HG03025 (cell line): ENCODE results near the gene MAPK8IP2.
"Not testable (repeated sequence)": the region's sequence is repeated elsewhere in the genome, so short reads cannot be mapped to it uniquely, and the experiment has no call there.

Experiments used
- ATAC-seq: cut with Tn5 transposase; IDR thresholded peaks from one replicate; pipeline ENCODE4 v1.9.1; 2021; ENCODE audit warnings: mild to moderate bottlenecking, moderate library complexity; ENCODE audit not compliant: unreplicated experiment, low FRiP score

The MAPK8IP2 gene

GRCh38 chr22:50628543-50629134, 28.0 kb downstream of the MAPK8IP2 start:
- no peak for ATAC-seq

- ATAC-seq: no peak
Measured at GRCh38 chr22:50630376-50630775, 29.8 kb downstream of the MAPK8IP2 start.

- no peak for ATAC-seq
Measured at GRCh38 chr22:50633086-50633485, 32.5 kb downstream of the MAPK8IP2 start.

GRCh38 chr22:50633771-50634170, 33.2 kb downstream of the MAPK8IP2 start:
- no peak for ATAC-seq

- no peak for ATAC-seq
Measured at GRCh38 chr22:50635591-50635990, 35.0 kb downstream of the MAPK8IP2 start.

- not testable (repeated sequence) for ATAC-seq
Measured at GRCh38 chr22:50640296-50640695, 39.7 kb downstream of the MAPK8IP2 start.

- no peak for ATAC-seq
Measured at GRCh38 chr22:50640857-50641647, 40.5 kb downstream of the MAPK8IP2 start.

GRCh38 chr22:50641696-50642607, 41.4 kb downstream of the MAPK8IP2 start:
- no peak for ATAC-seq

- not testable (repeated sequence) for ATAC-seq
Measured at GRCh38 chr22:50643021-50643820, 42.6 kb downstream of the MAPK8IP2 start.

GRCh38 chr22:50643821-50644101, 43.2 kb downstream of the MAPK8IP2 start:
- ATAC-seq: not testable (repeated sequence)

GRCh38 chr22:50653256-50653655, 52.7 kb downstream of the MAPK8IP2 start:
- no peak for ATAC-seq

GRCh38 chr22:50654664-50655063, 54.1 kb downstream of the MAPK8IP2 start:
- ATAC-seq: not testable (repeated sequence)

GRCh38 chr22:50656122-50657070, 55.8 kb downstream of the MAPK8IP2 start:
- no peak for ATAC-seq

GRCh38 chr22:50657925-50658324, 57.3 kb downstream of the MAPK8IP2 start:
- no peak for ATAC-seq

GRCh38 chr22:50659711-50660110, 59.1 kb downstream of the MAPK8IP2 start:
- not testable (repeated sequence) for ATAC-seq

- no peak for ATAC-seq
Measured at GRCh38 chr22:50660306-50660705, 59.7 kb downstream of the MAPK8IP2 start.
